ENCODE data around the gene HAPLN2. TPM values are rescaled to one million over a fixed set of nuclear protein-coding genes. Genes with fewer than 3 reads are reported as not detected.

Gene HAPLN2
- total and polyA plus RNA-seq, 12 donors = 0.24 to 6.3 (median 0.81) TPM; not detected in 1

- intact Hi-C loops (cut with DNase I) = loop anchor here in 5 of 10 donors (1.0 to 10.0 kb wide), 5 partner anchors 32 to 270 kb away; no protein-coding TSS in a partner anchor
- peaks cover 0 to 66% (median 40%) of the 10 kb centered on the region in 7 donors for H3K27me3 ChIP-seq
- peaks cover 14 to 31% (median 25%) of the 10 kb centered on the region in 9 donors for H3K4me1 ChIP-seq
- no peak for DNase-seq
- no peaks in the 10 kb centered on the region for H3K36me3 ChIP-seq
- H3K27ac ChIP-seq = no peak overlapping the region
- 65 to 72% methylated on average over 1 of the region's 1 CpG for WGBS, 2 donors
- no peak for ATAC-seq
- no peaks in the 10 kb centered on the region for H3K9me3 ChIP-seq
- no peak overlapping the region for H3K4me3 ChIP-seq
- no peak for TF ChIP-seq CTCF (IDR thresholded peaks at IDR 0.05)
Measured at GRCh38 chr1:156654700-156655099, 35.5 kb downstream of the HAPLN2 start.

GRCh38 chr1:156655151-156655903 lies 36.1 kb downstream of the HAPLN2 start:
- no peaks in the 10 kb centered on the region for H3K36me3 ChIP-seq
- DNase-seq (no peak), ATAC-seq (no peak)
- H3K9me3 ChIP-seq = no peaks in the 10 kb centered on the region
- TF ChIP-seq CTCF (IDR thresholded peaks at IDR 0.05) = no peak
- H3K4me1 ChIP-seq = peaks cover 15 to 37% (median 31%) of the 10 kb centered on the region in 9 donors
- H3K4me3 ChIP-seq = no peak overlapping the region
- WGBS, 2 donors = 60 to 72% methylated on average over 2 of the region's 2 CpGs
- no peak overlapping the region for H3K27ac ChIP-seq
- H3K27me3 ChIP-seq = peaks cover 0 to 66% (median 38%) of the 10 kb centered on the region in 7 donors
- intact Hi-C loops (cut with DNase I) = loop anchor here in 5 of 10 donors (1.0 to 10.0 kb wide), 5 partner anchors 33 to 271 kb away; no protein-coding TSS in a partner anchor

- no peak overlapping the region for H3K4me3 ChIP-seq
- no peaks in the 10 kb centered on the region for H3K36me3 ChIP-seq
- WGBS, 2 donors = 63 to 65% methylated on average over 9 of the region's 9 CpGs
- H3K9me3 ChIP-seq = no peaks in the 10 kb centered on the region
- H3K4me1 ChIP-seq = peaks cover 22 to 43% (median 38%) of the 10 kb centered on the region in 9 donors
- intact Hi-C loops (cut with DNase I) = loop anchor here in 9 of 10 donors (1.0 to 10.0 kb wide), 7 partner anchors 29 to 271 kb away; no protein-coding TSS in a partner anchor
- no peak for TF ChIP-seq CTCF (IDR thresholded peaks at IDR 0.05)
- no peak for DNase-seq
- ATAC-seq = no peak
- H3K27ac ChIP-seq = no peak overlapping the region
- H3K27me3 ChIP-seq = peaks cover 0 to 61% (median 38%) of the 10 kb centered on the region in 7 donors
Measured at GRCh38 chr1:156655904-156656516, 36.8 kb downstream of the HAPLN2 start.

Measured in heart right ventricle (tissue), 16 donors.